Neural crest cell (in vitro differentiated cells): ENCODE measurements around the gene IRX4. TPM values are rescaled to one million over a fixed set of nuclear protein-coding genes. Genes with fewer than 3 reads are reported as not detected.

Source experiments
- DNase-seq: peaks from one replicate; pipeline ENCODE4 v3.0.0; 2021; ENCODE audit warnings: low read depth, mixed read lengths, low spot score
- H3K27ac Mint-ChIP-seq: one replicate; pipeline ENCODE4 v1.8.0; 2021; ENCODE audit warnings: mild to moderate bottlenecking, mixed read lengths; ENCODE audit not compliant: unreplicated experiment
- H3K27me3 Mint-ChIP-seq: 2 replicates; pipeline ENCODE4 v1.8.0; 2021; ENCODE audit warnings: low read depth, mild to moderate bottlenecking, mixed read lengths
- H3K36me3 Mint-ChIP-seq: 2 replicates; pipeline ENCODE4 v1.8.0; 2021; ENCODE audit warnings: low read depth, mild to moderate bottlenecking, mixed read lengths
- H3K4me1 Mint-ChIP-seq: 2 replicates; pipeline ENCODE4 v1.8.0; 2021; ENCODE audit warnings: mixed read lengths
- H3K4me3 Mint-ChIP-seq: one replicate; pipeline ENCODE4 v1.8.0; 2021; ENCODE audit warnings: mild to moderate bottlenecking, mixed read lengths
- H3K9me3 Mint-ChIP-seq: 2 replicates; pipeline ENCODE4 v1.8.0; 2021; ENCODE audit warnings: mixed read lengths
- total RNA-seq: library from RNA; stranded (reverse); gene quantifications from 2 replicates; pipeline ENCODE4 v1.2.1, GENCODE V29; 2021
- TF ChIP-seq, protein P1 (sequence below): fragments of 200-600 bp; sonication (generic); conservative IDR thresholded peaks from 2 replicates; pipeline ENCODE4 v1.5.0; 2021; ENCODE audit warnings: antibody characterized with exemption, mild to moderate bottlenecking

The IRX4 gene
- total RNA-seq, 1 donor from 2014 or later = 0.28 TPM

DNA sequence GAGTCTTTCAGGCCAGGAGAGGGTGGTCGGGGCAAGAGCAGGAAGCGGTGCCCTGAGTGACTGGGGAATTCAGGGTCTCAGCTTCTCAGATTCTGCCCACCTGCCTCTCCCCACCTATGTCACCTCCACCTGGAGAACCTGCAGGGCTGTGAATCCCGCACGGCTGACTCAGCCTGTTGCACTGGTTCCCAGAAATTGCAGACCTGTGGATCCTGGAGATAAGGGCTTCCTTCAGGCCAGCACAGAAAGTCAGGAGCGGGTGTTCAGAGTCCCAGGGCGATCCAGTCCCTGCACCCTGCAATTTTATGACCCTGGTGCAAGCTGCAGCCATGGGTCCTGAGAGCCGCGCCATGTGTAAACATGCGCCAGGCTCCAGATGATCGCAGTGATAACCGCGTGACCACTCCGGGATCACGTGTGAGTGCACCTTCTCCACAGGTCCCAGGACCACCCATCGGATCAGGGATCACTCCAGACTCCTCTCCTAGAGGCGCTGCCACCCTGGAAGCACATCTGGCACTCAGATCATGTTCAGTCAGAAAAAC, 17.8 kb downstream of the IRX4 start:
- Mint-ChIP-seq H3K27me3 (peaks cover 23% of the 10 kb centered on the region), H3K4me3 (no peak overlapping the region)
- TF ChIP-seq, protein P1, sequence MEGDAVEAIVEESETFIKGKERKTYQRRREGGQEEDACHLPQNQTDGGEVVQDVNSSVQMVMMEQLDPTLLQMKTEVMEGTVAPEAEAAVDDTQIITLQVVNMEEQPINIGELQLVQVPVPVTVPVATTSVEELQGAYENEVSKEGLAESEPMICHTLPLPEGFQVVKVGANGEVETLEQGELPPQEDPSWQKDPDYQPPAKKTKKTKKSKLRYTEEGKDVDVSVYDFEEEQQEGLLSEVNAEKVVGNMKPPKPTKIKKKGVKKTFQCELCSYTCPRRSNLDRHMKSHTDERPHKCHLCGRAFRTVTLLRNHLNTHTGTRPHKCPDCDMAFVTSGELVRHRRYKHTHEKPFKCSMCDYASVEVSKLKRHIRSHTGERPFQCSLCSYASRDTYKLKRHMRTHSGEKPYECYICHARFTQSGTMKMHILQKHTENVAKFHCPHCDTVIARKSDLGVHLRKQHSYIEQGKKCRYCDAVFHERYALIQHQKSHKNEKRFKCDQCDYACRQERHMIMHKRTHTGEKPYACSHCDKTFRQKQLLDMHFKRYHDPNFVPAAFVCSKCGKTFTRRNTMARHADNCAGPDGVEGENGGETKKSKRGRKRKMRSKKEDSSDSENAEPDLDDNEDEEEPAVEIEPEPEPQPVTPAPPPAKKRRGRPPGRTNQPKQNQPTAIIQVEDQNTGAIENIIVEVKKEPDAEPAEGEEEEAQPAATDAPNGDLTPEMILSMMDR = no peak

GRCh38 chr5:1860949-1861348, 21.8 kb downstream of the IRX4 start:
- Mint-ChIP-seq H3K9me3 (no peaks in the 10 kb centered on the region), H3K36me3 (no peaks in the 10 kb centered on the region), H3K27ac (no peak overlapping the region), H3K4me3 (no peak overlapping the region), H3K27me3 (peaks cover 3% of the 10 kb centered on the region), H3K4me1 (no peaks in the 10 kb centered on the region)
- TF ChIP-seq, protein P1 = no peak
- DNase-seq = no peak

More for the DNA sequence above, 17.8 kb downstream of the IRX4 start:
- no peak overlapping the region for H3K27ac Mint-ChIP-seq
- H3K36me3 Mint-ChIP-seq = no peaks in the 10 kb centered on the region
- DNase-seq = no peak
- H3K4me1 Mint-ChIP-seq = no peaks in the 10 kb centered on the region
- no peaks in the 10 kb centered on the region for H3K9me3 Mint-ChIP-seq

- Mint-ChIP-seq H3K27me3 (no peaks in the 10 kb centered on the region), H3K36me3 (no peaks in the 10 kb centered on the region), H3K4me3 (no peak overlapping the region), H3K9me3 (no peaks in the 10 kb centered on the region), H3K4me1 (no peaks in the 10 kb centered on the region), H3K27ac (no peak overlapping the region)
- TF ChIP-seq, protein P1 = no peak
- no peak for DNase-seq
Measured at GRCh38 chr5:1860021-1860610, 22.6 kb downstream of the IRX4 start.

DNA sequence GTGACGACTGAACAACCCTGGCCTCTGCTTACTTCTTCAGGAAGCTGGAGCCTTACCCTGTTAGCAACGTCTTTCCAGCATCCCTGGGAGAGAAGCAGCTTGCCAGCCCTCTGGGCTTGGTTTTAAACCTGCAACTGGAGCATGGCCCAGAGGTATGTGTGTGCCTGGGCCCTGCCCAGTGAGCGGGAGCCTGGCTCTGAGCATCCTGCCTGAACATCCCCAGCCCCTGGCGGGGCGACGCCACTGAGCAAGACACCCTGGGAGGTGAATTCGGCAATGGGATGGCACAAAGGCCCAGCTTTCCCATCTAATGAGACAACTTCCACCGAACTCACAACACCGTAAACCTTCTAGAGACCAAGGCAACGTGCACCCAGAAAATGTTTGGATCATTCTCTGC, 23.6 kb downstream of the IRX4 start:
- Mint-ChIP-seq H3K27me3 (peaks cover under 1% of the 10 kb centered on the region), H3K4me3 (no peak overlapping the region), H3K27ac (no peak overlapping the region), H3K36me3 (no peaks in the 10 kb centered on the region), H3K9me3 (no peaks in the 10 kb centered on the region), H3K4me1 (no peaks in the 10 kb centered on the region)
- TF ChIP-seq, protein P1 = no peak
- no peak for DNase-seq

DNA sequence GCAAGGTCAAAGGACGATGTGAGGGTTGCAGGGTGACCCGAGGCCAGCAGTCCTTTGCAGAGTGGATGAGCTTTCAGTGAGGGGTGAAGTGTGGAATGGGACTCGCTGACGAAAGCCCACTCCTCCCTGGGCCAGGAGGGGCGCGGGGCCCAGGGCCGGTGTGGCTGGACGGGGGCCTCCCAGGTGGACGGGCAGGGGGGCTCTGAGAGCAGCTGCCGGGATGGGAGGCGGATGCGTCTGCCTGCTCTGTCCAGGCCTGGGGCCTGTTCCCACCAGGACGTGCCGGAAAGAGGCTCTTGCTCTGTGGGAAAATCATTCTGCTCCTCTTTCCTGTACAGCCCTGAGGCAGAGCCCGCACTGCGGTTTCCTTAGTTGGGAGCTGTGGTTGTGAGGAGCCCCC, 24.3 kb downstream of the IRX4 start:
- TF ChIP-seq, protein P1 = no peak
- Mint-ChIP-seq H3K4me1 (no peaks in the 10 kb centered on the region), H3K36me3 (no peaks in the 10 kb centered on the region), H3K9me3 (no peaks in the 10 kb centered on the region), H3K27ac (no peak overlapping the region), H3K27me3 (peaks cover 7% of the 10 kb centered on the region), H3K4me3 (no peak overlapping the region)
- DNase-seq = no peak
